NCI-H1694 treated with DMSO at 0.1 percent for 48 hours (cell line): Measurements from ENCODE around the gene OTOG.
"Not testable (repeated sequence)": the region's sequence is repeated elsewhere in the genome, so short reads cannot be mapped to it uniquely, and the experiment has no call there.

Source experiments
- DNase-seq: peaks from one replicate; lab custom pipeline; 2025; lab: John Stamatoyannopoulos, UW

OTOG gene

GRCh38 chr11:17606233-17607082 is 59.4 kb downstream of the OTOG start:
- no peak for DNase-seq

- no peak for DNase-seq
Observed at GRCh38 chr11:17607083-17607429, 60.0 kb downstream of the OTOG start.

GRCh38 chr11:17607591-17608570 is 60.8 kb downstream of the OTOG start:
- no peak for DNase-seq

GRCh38 chr11:17608821-17609220 is 61.8 kb downstream of the OTOG start:
- no peak for DNase-seq

GRCh38 chr11:17609291-17610084 is 62.4 kb downstream of the OTOG start:
- no peak for DNase-seq

GRCh38 chr11:17610085-17610894 is 63.2 kb downstream of the OTOG start:
- no peak for DNase-seq

GRCh38 chr11:17611049-17611448 is 64.0 kb downstream of the OTOG start:
- DNase-seq: no peak

- no peak for DNase-seq
Observed at GRCh38 chr11:17611503-17612220, 64.6 kb downstream of the OTOG start.

GRCh38 chr11:17612221-17613188 is 65.4 kb downstream of the OTOG start:
- no peak for DNase-seq

GRCh38 chr11:17613428-17613962 is 66.4 kb downstream of the OTOG start:
- DNase-seq: no peak

GRCh38 chr11:17613983-17614382 is 66.9 kb downstream of the OTOG start:
- DNase-seq: no peak

- DNase-seq: not testable (repeated sequence)
Observed at GRCh38 chr11:17622711-17623110, 75.7 kb downstream of the OTOG start.

GRCh38 chr11:17629113-17629512 is 82.1 kb downstream of the OTOG start:
- DNase-seq: no peak

GRCh38 chr11:17630936-17631335 is 83.9 kb downstream of the OTOG start:
- no peak for DNase-seq

- no peak for DNase-seq
Observed at GRCh38 chr11:17631702-17632365, 84.8 kb downstream of the OTOG start.

- no peak for DNase-seq
Observed at GRCh38 chr11:17633279-17633986, 86.4 kb downstream of the OTOG start.

GRCh38 chr11:17633987-17634775 is 87.1 kb downstream of the OTOG start:
- DNase-seq: no peak
